ENCODE measurements around the gene CDHR2. TPM values are rescaled to one million over a fixed set of nuclear protein-coding genes. Genes with fewer than 3 reads are reported as not detected.

CDHR2 gene
- total RNA-seq, 2 donors from 2014 or later = 0.12 TPM; not detected in 1

- Histone ChIP-seq H3K36me3 (no peaks in the 10 kb centered on the region), H3K4me3 (no peak overlapping the region), H3K27me3 (no peaks in the 10 kb centered on the region), H3K4me1 (peaks cover 0 to 13% of the 10 kb centered on the region in 2 donors), H3K9me3 (no peaks in the 10 kb centered on the region), H3K27ac (no peak overlapping the region)
- no peak for DNase-seq (ENCODE audit: low spot score)
- TF ChIP-seq CTCF (IDR thresholded peaks at IDR 0.05) = no peak
Observed at GRCh38 chr5:176552332-176552869, 3.3 kb downstream of the CDHR2 start.

- Histone ChIP-seq H3K4me1 (peaks cover 0 to 13% of the 10 kb centered on the region in 2 donors), H3K9me3 (no peaks in the 10 kb centered on the region), H3K27me3 (no peaks in the 10 kb centered on the region), H3K36me3 (no peaks in the 10 kb centered on the region), H3K27ac (no peak overlapping the region), H3K4me3 (no peak overlapping the region)
- no peak for TF ChIP-seq CTCF (IDR thresholded peaks at IDR 0.05)
- no peak for DNase-seq (ENCODE audit: low spot score)
Observed at GRCh38 chr5:176553260-176554085, 4.3 kb downstream of the CDHR2 start.

- Histone ChIP-seq H3K4me1 (peaks cover 0 to 5% of the 10 kb centered on the region in 2 donors), H3K4me3 (no peak overlapping the region), H3K27ac (no peak overlapping the region), H3K27me3 (no peaks in the 10 kb centered on the region), H3K9me3 (no peaks in the 10 kb centered on the region), H3K36me3 (no peaks in the 10 kb centered on the region)
- TF ChIP-seq CTCF (IDR thresholded peaks at IDR 0.05) = no peak
- DNase-seq (ENCODE audit: low spot score) = no peak
Observed at GRCh38 chr5:176557846-176558245, 8.7 kb downstream of the CDHR2 start.

- no peak for TF ChIP-seq CTCF (IDR thresholded peaks at IDR 0.05)
- no peaks in the 10 kb centered on the region for H3K36me3 ChIP-seq
- no peaks in the 10 kb centered on the region for H3K27me3 ChIP-seq
- H3K27ac ChIP-seq = no peak overlapping the region
- DNase-seq (ENCODE audit: low spot score) = no peak
- H3K4me1 ChIP-seq = no peaks in the 10 kb centered on the region
- no peak overlapping the region for H3K4me3 ChIP-seq
- H3K9me3 ChIP-seq = no peaks in the 10 kb centered on the region
Observed at GRCh38 chr5:176559683-176560082, 10.5 kb downstream of the CDHR2 start.

GRCh38 chr5:176560364-176560763 is 11.2 kb downstream of the CDHR2 start:
- H3K4me3 ChIP-seq = no peak overlapping the region
- H3K4me1 ChIP-seq = no peaks in the 10 kb centered on the region
- H3K27me3 ChIP-seq = no peaks in the 10 kb centered on the region
- TF ChIP-seq CTCF (IDR thresholded peaks at IDR 0.05) = no peak
- H3K36me3 ChIP-seq = no peaks in the 10 kb centered on the region
- no peak for DNase-seq (ENCODE audit: low spot score)
- no peak overlapping the region for H3K27ac ChIP-seq
- H3K9me3 ChIP-seq = no peaks in the 10 kb centered on the region

Measured in right atrium auricular region (tissue), 2 donors.